ENCODE results near the gene SNAP29. TPM values are rescaled to one million over a fixed set of nuclear protein-coding genes. Genes with fewer than 3 reads are reported as not detected.
"Not testable (repeated sequence)": the region's sequence is repeated elsewhere in the genome, so short reads cannot be mapped to it uniquely, and the experiment has no call there.

SNAP29 gene
- total RNA-seq, 1 experiment from 2014 or later, result 24.5 TPM

- Histone ChIP-seq H3K36me3 (ENCODE audit: control insufficient read depth, insufficient read depth, low read length) (0 out of 2 replicates have a peak, but pooled peaks cover 4% of the 10 kb centered on the region), H3K4me3 (ENCODE audit: low read depth in 2 of 2, low read length in 2 of 2) (no peak overlapping the region), H3K4me1 (ENCODE audit: control insufficient read depth, insufficient read depth, low read length) (no peaks in the 10 kb centered on the region), H3K27ac (ENCODE audit: low read length) (no peak overlapping the region), H3K27me3 (ENCODE audit: control insufficient read depth, insufficient read depth, low read length) (no peaks in the 10 kb centered on the region), H3K9me3 (ENCODE audit: control insufficient read depth, insufficient read depth, low read depth, low read length) (no peaks in the 10 kb centered on the region)
- in situ Hi-C loops (cut with HindIII; ENCODE audit: low pct_unique_long_range_greater_than_20kb, low sequenced_read_pairs), result no loop called here
- DNase-seq (ENCODE audit: low read depth, low spot score) (no peak), ATAC-seq (no peak)
- ChIA-PET CTCF (no interaction called here), POLR2A (no interaction called here)
- TF ChIP-seq SIN3A (IDR thresholded peaks at IDR 0.05; ENCODE audit: borderline replicate concordance, insufficient read depth, low read depth, low read length), result no peak
- TF ChIP-seq POLR2AphosphoS5 (IDR thresholded peaks at IDR 0.05; ENCODE audit: low read depth, low read length), result no peak
- no peak for TF ChIP-seq TCF7L2 (IDR thresholded peaks at IDR 0.05; ENCODE audit: low read depth, low read length)
- TF ChIP-seq CTCF (IDR thresholded peaks at IDR 0.05), result no peak
- no peak for TF ChIP-seq REST (IDR thresholded peaks at IDR 0.05; ENCODE audit: insufficient read depth in 1 of 2, low read depth in 2 of 2, low read length in 1 of 2)
- no TSS peak for BruUV-seq (replicated peaks)
- intact Hi-C loops (cut with micrococcal nuclease; ENCODE audit: unreplicated experiment), result no loop called here
Measured at GRCh38 chr22:20823264-20823663, 35.5 kb upstream of the SNAP29 start.

GRCh38 chr22:20825216-20825615 lies 33.6 kb upstream of the SNAP29 start:
- CTCF ChIA-PET; H3K36me3 ChIP-seq (ENCODE audit: control insufficient read depth, insufficient read depth, low read length); in situ Hi-C loops (cut with HindIII; ENCODE audit: low pct_unique_long_range_greater_than_20kb, low sequenced_read_pairs); H3K9me3 ChIP-seq (ENCODE audit: control insufficient read depth, insufficient read depth, low read depth, low read length); H3K27me3 ChIP-seq (ENCODE audit: control insufficient read depth, insufficient read depth, low read length); H3K4me3 ChIP-seq (ENCODE audit: low read depth in 2 of 2, low read length in 2 of 2); BruUV-seq (replicated peaks); H3K27ac ChIP-seq (ENCODE audit: low read length); intact Hi-C loops (cut with micrococcal nuclease; ENCODE audit: unreplicated experiment); DNase-seq (ENCODE audit: low read depth, low spot score); H3K4me1 ChIP-seq (ENCODE audit: control insufficient read depth, insufficient read depth, low read length); POLR2A ChIA-PET; ATAC-seq: not testable (repeated sequence)

GRCh38 chr22:20825624-20826023 lies 33.2 kb upstream of the SNAP29 start:
- DNase-seq (ENCODE audit: low read depth, low spot score) (no peak), ATAC-seq (no peak)
- Histone ChIP-seq H3K27me3 (ENCODE audit: control insufficient read depth, insufficient read depth, low read length) (no peaks in the 10 kb centered on the region), H3K36me3 (ENCODE audit: control insufficient read depth, insufficient read depth, low read length) (no peaks in the 10 kb centered on the region), H3K4me3 (ENCODE audit: low read depth in 2 of 2, low read length in 2 of 2) (no peak overlapping the region), H3K9me3 (ENCODE audit: control insufficient read depth, insufficient read depth, low read depth, low read length) (no peaks in the 10 kb centered on the region), H3K4me1 (ENCODE audit: control insufficient read depth, insufficient read depth, low read length) (no peaks in the 10 kb centered on the region), H3K27ac (ENCODE audit: low read length) (no peak overlapping the region)
- in situ Hi-C loops (cut with HindIII; ENCODE audit: low pct_unique_long_range_greater_than_20kb, low sequenced_read_pairs), result no loop called here
- ChIA-PET CTCF (no interaction called here), POLR2A (no interaction called here)
- intact Hi-C loops (cut with micrococcal nuclease; ENCODE audit: unreplicated experiment), result no loop called here
- TF ChIP-seq SIN3A (IDR thresholded peaks at IDR 0.05; ENCODE audit: borderline replicate concordance, insufficient read depth, low read depth, low read length), result no peak
- no peak for TF ChIP-seq CTCF (IDR thresholded peaks at IDR 0.05)
- TF ChIP-seq POLR2AphosphoS5 (IDR thresholded peaks at IDR 0.05; ENCODE audit: low read depth, low read length), result no peak
- no peak for TF ChIP-seq TCF7L2 (IDR thresholded peaks at IDR 0.05; ENCODE audit: low read depth, low read length)
- no peak for TF ChIP-seq REST (IDR thresholded peaks at IDR 0.05; ENCODE audit: insufficient read depth in 1 of 2, low read depth in 2 of 2, low read length in 1 of 2)
- no TSS peak for BruUV-seq (replicated peaks)

Data from Panc1 (cell line).